Measurements from ENCODE around the gene LHFPL2. TPM values are rescaled to one million over a fixed set of nuclear protein-coding genes. Genes with fewer than 3 reads are reported as not detected.

Gene LHFPL2
- total and polyA plus RNA-seq, 3 donors from 2014 or later: 24.8 to 48.6 (median 42.8) TPM

GRCh38 chr5:78562001-78562400, 86.6 kb downstream of the LHFPL2 start:
- no peak overlapping the region for H3K4me3 ChIP-seq
- DNase-seq: no peak
- no peaks in the 10 kb centered on the region for H3K36me3 ChIP-seq (ENCODE audit: low read depth, missing control alignments)
- H3K27me3 ChIP-seq: no peaks in the 10 kb centered on the region
- H3K27ac ChIP-seq: no peak overlapping the region
- no peak for TF ChIP-seq CTCF (IDR thresholded peaks at IDR 0.05)
- no peak for TF ChIP-seq POLR2A (IDR thresholded peaks at IDR 0.05)
- intact Hi-C loops (cut with DNase I; ENCODE audit: low total_unique reads): no loop called here
- no peaks in the 10 kb centered on the region for H3K9me3 ChIP-seq
- no peaks in the 10 kb centered on the region for H3K4me1 ChIP-seq
- WGBS, 2 donors: 92 to 93% methylated on average over 3 of the region's 3 CpGs

GRCh38 chr5:78561261-78561660, 87.3 kb downstream of the LHFPL2 start:
- Histone ChIP-seq H3K4me3 (no peak overlapping the region), H3K27me3 (no peaks in the 10 kb centered on the region), H3K9me3 (no peaks in the 10 kb centered on the region), H3K36me3 (ENCODE audit: low read depth, missing control alignments) (no peaks in the 10 kb centered on the region), H3K4me1 (no peaks in the 10 kb centered on the region), H3K27ac (no peak overlapping the region)
- no peak for DNase-seq
- intact Hi-C loops (cut with DNase I; ENCODE audit: low total_unique reads): no loop called here
- TF ChIP-seq POLR2A (IDR thresholded peaks at IDR 0.05) (no peak), CTCF (IDR thresholded peaks at IDR 0.05) (no peak)
- WGBS, 2 donors: 93 to 96% methylated on average over 12 of the region's 12 CpGs

GRCh38 chr5:78560000-78560855, 88.3 kb downstream of the LHFPL2 start:
- 94 to 98% methylated on average over 6 of the region's 6 CpGs for whole genome bisulfite sequencing, 2 donors
- H3K27me3 ChIP-seq: no peaks in the 10 kb centered on the region
- TF ChIP-seq CTCF (IDR thresholded peaks at IDR 0.05) (no peak), POLR2A (IDR thresholded peaks at IDR 0.05) (no peak)
- no peaks in the 10 kb centered on the region for H3K4me1 ChIP-seq
- intact Hi-C loops (cut with DNase I; ENCODE audit: low total_unique reads): no loop called here
- no peaks in the 10 kb centered on the region for H3K9me3 ChIP-seq
- H3K4me3 ChIP-seq: no peak overlapping the region
- H3K27ac ChIP-seq: no peak overlapping the region
- H3K36me3 ChIP-seq (ENCODE audit: low read depth, missing control alignments): no peaks in the 10 kb centered on the region
- DNase-seq: no peak

- WGBS, 2 donors: 45 to 50% methylated on average over 5 of the region's 5 CpGs
- intact Hi-C loops (cut with DNase I; ENCODE audit: low total_unique reads): no loop called here
- TF ChIP-seq CTCF (IDR thresholded peaks at IDR 0.05): no peak
- no peak for TF ChIP-seq POLR2A (IDR thresholded peaks at IDR 0.05)
- Histone ChIP-seq H3K27ac (no peak overlapping the region), H3K36me3 (ENCODE audit: low read depth, missing control alignments) (no peaks in the 10 kb centered on the region), H3K27me3 (no peaks in the 10 kb centered on the region), H3K4me1 (no peaks in the 10 kb centered on the region), H3K4me3 (no peak overlapping the region), H3K9me3 (no peaks in the 10 kb centered on the region)
- DNase-seq: no peak
Measured at GRCh38 chr5:78557601-78558000, 91.0 kb downstream of the LHFPL2 start.

- Histone ChIP-seq H3K27me3 (no peaks in the 10 kb centered on the region), H3K36me3 (ENCODE audit: low read depth, missing control alignments) (no peaks in the 10 kb centered on the region), H3K4me3 (no peak overlapping the region), H3K4me1 (no peaks in the 10 kb centered on the region), H3K9me3 (no peaks in the 10 kb centered on the region), H3K27ac (no peak overlapping the region)
- WGBS, 2 donors: 72 to 75% methylated on average over 1 of the region's 1 CpG
- intact Hi-C loops (cut with DNase I; ENCODE audit: low total_unique reads): no loop called here
- TF ChIP-seq CTCF (IDR thresholded peaks at IDR 0.05) (no peak), POLR2A (IDR thresholded peaks at IDR 0.05) (no peak)
- no peak for DNase-seq
Measured at GRCh38 chr5:78555870-78556269, 92.7 kb downstream of the LHFPL2 start.

All from testis (tissue), 3 donors.